ENCODE measurements around the gene STK32B. TPM values are rescaled to one million over a fixed set of nuclear protein-coding genes. Genes with fewer than 3 reads are reported as not detected.

The STK32B gene
- total and polyA plus RNA-seq, 2 of the 8 experiments (the other 6 are each of a cell fraction or from before 2014, with no cell fraction given): 2.3 to 2.5 TPM

GRCh38 chr4:5222047-5222446 lies 170.8 kb downstream of the STK32B start (continued):
- TF ChIP-seq ATF2 (IDR thresholded peaks at IDR 0.05; ENCODE audit: low read length) (no peak), RFX5 (IDR thresholded peaks at IDR 0.05; ENCODE audit: borderline replicate concordance, low read depth, low read length) (no peak), BRCA1 (IDR thresholded peaks at IDR 0.05; ENCODE audit: low read depth, low read length) (no peak), CHD7 (IDR thresholded peaks at IDR 0.05; ENCODE audit: insufficient replicate concordance, low read length) (no peak), POLR2AphosphoS5 (IDR thresholded peaks at IDR 0.05; ENCODE audit: low read depth, low read length) (no peak), SUZ12 (IDR thresholded peaks at IDR 0.05; ENCODE audit: low read length) (no peak), BCL11A (IDR thresholded peaks at IDR 0.05; ENCODE audit: low read depth in 2 of 2, low read length in 2 of 2) (no peak)

Measured in H1 (cell line).